Colon (tissue), 2 donors: ENCODE measurements around the gene MCM9.
A peak's percentile ranks its signal among the peaks of the same experiment; 100 is the strongest.
"Not testable (repeated sequence)": the region's sequence is repeated elsewhere in the genome, so short reads cannot be mapped to it uniquely, and the experiment has no call there.

ENCODE experiments used
- FAIRE-seq: peaks from 2 replicates; lab custom pipeline; 2012; peaks lifted over from hg19 to GRCh38; lab: Jason Lieb, UNC
- donor health status: control.
- donor health status: control.

Gene MCM9

GRCh38 chr6:118799826-118800225 lies 135.1 kb downstream of the MCM9 start:
- FAIRE-seq, result no peak

GRCh38 chr6:118796548-118796947 lies 138.4 kb downstream of the MCM9 start:
- FAIRE-seq, result not testable (repeated sequence)

- no peak for FAIRE-seq
Measured at GRCh38 chr6:118791499-118791898, 143.5 kb downstream of the MCM9 start.

DNA sequence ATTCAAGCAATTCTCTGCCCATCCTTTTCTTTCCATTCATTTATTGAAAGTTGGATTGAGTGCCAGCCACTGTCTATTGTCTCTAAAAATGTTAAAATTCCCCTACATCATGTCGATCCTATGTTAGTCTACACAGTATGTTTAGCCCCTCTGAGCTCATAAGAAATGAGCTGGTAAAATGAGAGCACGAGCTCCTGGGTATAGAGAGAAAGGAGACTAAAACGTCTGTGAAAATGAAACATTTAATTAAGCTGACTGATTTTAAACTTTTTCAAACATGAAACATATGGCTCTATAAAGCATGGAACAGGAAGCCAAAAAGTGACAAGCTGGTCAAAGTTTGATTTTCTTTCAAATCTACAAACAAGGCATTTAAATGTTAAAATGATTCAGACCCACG lies 145.0 kb downstream of the MCM9 start:
- FAIRE-seq, result no peak

DNA sequence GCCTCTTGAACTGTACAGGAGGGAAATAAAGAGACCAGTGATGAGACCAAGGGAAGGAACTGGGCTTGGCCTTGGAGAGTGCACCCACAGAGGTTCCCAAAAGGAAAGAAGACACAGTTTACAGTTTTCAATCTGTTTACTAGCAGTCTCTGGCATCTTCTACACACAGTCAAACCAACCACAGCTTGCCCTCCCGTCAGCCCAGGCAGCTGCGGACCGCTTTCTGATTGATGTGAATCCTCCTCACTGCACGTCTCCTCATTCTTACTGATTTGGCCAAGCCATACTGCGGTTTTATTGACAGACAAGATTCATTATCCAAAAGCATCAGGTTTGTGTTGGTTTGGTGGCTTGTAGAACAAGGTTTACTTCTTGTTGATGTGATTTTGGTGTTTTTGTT lies 145.5 kb downstream of the MCM9 start:
- no peak for FAIRE-seq

DNA sequence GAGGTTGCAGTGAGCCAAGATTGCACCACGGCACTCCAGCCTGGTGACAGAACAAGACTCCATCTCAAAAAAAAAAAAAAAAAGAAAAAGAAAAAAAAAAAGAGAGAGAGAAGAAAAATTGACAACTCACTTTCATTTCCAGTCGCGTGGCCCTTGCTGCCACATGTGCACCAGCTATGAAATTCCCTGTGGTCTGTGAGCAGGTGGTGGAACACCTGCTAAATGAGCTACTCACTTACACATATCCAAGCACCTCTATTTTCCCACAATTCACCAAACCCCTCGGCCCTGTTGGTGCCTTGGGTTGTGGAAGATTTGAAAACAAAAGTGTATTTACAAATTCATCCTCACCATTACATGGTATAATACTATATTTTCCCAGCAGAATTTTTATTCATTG lies 146.3 kb downstream of the MCM9 start:
- no peak for FAIRE-seq

DNA sequence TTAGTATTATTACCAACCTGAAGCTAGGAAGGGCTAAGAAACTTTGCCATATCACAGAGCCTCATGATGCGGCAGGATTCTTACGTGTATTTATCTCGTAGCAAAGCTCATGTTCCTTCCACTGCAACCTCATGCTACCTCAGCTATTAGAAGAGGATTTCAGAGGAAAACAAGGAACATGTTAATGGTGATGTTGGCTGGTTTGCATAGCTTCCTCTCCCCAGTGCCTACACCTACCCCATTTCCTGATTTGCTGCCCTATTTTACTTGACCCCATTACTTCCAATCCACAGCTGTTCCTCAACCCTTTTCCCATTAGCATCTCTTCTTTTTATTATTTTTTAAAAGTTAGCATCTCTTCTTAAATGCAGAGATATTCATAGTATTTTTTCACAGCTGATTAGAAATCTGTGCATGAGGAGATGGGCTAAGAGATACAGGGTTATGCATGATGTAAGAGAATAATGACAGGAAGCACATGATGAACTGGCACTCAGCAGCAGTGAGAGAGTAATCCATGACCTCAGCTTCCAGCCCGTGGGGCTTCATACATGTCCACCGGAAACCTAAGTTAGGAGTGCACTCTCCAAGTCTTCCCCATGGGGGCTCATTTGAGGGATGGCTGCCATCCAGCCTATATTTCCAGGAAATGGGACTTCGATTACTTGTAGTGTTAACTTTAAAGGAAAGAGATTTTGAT lies 147.1 kb downstream of the MCM9 start:
- no peak for FAIRE-seq

- no peak for FAIRE-seq
Measured at GRCh38 chr6:118786596-118787453, 148.1 kb downstream of the MCM9 start.

- no peak for FAIRE-seq
Measured at GRCh38 chr6:118785601-118786000, 149.4 kb downstream of the MCM9 start.

- FAIRE-seq, result no peak
Measured at GRCh38 chr6:118784641-118785164, 150.3 kb downstream of the MCM9 start.

- no peak for FAIRE-seq
Measured at GRCh38 chr6:118783931-118784550, 150.9 kb downstream of the MCM9 start.

- no peak for FAIRE-seq
Measured at GRCh38 chr6:118782651-118783050, 152.3 kb downstream of the MCM9 start.

DNA sequence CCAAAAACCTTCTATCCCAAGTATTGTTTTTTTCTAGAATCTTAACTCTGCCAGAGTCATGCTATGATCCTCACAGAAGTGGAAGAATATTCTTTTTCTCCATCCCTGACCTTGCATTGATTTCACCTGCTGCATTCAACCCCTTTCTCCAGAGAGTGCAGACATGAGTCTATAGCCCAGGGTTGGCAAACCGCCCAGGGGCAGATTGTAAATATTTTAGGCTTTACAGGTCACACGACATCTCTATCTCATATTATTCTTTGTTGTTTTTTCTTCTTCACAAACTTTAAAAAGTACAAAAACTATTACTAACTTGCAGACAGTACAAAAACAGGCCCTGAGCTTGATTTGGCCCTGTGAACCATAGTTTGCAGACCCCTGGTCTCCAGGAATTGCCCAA lies 153.1 kb downstream of the MCM9 start:
- FAIRE-seq, result no peak

GRCh38 chr6:118780668-118781067 lies 154.3 kb downstream of the MCM9 start:
- no peak for FAIRE-seq

GRCh38 chr6:118776607-118777549 lies 158.1 kb downstream of the MCM9 start:
- FAIRE-seq, result peak; percentile 41

GRCh38 chr6:118775381-118775780 lies 159.6 kb downstream of the MCM9 start:
- no peak for FAIRE-seq

DNA sequence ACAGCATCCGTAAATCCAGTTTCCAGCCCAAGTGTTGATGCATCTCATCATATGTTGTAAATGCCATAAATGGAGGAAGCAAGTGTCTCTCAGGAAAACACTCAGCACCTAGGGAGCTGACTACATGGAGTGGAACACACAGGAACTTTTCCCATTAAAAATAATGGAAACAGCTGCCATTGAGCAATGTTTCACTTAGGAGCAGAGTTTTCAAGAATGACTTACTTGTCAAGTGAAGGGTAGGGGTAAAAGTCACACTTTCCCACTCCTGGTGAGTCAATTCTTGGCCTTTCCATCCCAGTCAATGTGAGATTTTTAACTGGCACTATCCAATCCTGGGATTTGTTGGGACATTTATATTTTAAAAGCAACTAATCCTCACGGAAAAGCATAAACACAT lies 160.4 kb downstream of the MCM9 start:
- no peak for FAIRE-seq

DNA sequence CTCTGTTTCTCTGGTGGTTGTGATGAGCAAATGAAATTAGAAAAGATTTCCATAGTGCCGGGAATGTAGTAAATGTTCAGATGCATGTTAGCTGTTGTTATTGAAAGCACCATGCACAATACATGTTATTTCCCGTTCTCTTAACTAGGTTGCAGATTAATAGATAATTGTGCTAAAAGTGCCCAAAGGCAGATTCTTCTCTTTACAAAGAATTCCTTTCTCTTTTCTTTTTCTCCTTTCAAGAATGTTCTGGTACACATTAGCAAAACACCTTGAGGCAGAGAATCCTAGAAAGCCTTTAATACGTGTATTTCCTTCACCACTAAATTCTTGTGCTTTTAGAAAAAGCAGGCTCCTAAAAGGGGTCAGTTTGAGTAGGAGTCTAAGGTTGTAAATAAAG lies 162.1 kb downstream of the MCM9 start:
- FAIRE-seq, result no peak

DNA sequence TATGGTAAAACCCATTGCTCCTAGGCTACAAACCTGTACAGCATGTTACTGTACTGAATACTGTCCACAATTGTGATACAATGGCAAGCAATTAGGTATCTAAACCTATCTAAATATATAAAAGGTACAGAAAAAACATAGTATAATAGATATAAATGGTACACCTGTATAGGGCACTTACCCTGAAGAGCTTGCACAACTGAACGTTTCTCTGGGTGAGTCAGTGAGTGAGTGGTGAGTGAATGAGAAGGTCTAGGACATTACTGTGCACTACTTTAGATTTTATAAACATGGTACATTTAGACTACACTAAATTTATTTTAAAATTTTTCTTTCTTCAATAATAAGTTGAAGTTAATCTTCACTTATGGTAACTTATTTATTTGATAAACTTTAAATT lies 163.7 kb downstream of the MCM9 start:
- peak; percentile 57 for FAIRE-seq

DNA sequence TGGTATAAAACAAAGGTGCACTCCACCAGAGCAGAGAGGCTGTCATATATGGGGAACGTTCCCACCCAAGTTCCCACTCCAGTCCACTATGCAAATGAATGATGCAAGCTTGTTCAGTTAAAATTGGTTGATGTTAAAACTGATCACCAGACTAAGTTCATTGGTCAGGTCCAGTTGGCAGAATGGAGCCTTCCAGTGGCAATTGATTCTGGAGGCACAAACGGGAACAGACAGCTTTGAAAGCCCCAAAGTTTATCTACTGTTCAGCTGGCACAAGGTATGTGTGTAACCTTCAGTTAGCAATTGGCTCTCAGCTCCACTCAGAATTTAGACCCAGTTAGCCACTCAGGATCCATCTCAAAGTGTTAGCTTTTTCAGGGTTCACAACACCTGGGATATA lies 164.1 kb downstream of the MCM9 start:
- FAIRE-seq, result no peak

GRCh38 chr6:118770112-118770788 lies 164.7 kb downstream of the MCM9 start:
- no peak for FAIRE-seq
